ENCODE data around the gene MAVS.

DNA sequence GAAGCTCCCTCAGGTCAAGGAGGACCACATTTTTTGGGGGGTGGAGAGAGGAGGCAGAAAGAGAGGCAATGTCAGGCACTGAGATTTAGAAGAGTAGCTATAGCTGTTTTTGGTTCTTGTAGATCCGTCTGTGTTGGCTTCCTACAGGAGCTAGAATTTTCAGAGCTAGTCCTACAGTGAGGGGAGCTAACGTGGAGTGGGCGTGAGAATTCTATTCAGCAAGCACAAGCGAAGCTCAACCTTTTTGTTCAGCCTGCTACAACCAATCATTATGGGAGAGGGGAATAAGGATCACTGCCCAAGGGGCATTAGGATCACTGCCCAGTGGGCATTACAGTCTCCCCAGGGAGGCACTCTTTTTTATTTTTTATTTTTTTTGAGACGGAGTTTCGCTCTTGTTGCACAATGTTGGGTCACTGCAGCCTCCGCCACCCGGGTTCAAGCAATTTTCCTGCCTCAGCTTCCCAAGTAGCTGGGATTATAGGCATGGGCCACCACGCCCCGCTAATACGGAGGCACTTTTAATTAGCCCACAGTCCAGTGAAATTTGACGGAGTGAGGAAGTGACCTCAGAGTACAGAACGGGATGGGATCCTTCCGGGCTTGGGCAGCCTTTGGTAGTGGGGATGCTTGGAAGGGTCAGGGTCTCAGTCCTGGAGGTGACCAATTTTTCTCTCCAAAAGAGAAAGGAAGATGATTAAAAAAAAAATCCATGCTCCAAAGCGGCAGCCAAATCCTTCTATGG is 41.4 kb downstream of the MAVS start:
- TF ChIP-seq, protein P1, sequence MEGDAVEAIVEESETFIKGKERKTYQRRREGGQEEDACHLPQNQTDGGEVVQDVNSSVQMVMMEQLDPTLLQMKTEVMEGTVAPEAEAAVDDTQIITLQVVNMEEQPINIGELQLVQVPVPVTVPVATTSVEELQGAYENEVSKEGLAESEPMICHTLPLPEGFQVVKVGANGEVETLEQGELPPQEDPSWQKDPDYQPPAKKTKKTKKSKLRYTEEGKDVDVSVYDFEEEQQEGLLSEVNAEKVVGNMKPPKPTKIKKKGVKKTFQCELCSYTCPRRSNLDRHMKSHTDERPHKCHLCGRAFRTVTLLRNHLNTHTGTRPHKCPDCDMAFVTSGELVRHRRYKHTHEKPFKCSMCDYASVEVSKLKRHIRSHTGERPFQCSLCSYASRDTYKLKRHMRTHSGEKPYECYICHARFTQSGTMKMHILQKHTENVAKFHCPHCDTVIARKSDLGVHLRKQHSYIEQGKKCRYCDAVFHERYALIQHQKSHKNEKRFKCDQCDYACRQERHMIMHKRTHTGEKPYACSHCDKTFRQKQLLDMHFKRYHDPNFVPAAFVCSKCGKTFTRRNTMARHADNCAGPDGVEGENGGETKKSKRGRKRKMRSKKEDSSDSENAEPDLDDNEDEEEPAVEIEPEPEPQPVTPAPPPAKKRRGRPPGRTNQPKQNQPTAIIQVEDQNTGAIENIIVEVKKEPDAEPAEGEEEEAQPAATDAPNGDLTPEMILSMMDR (conservative IDR thresholded peaks at IDR 0.05 in 1 of 2, IDR thresholded peaks at IDR 0.05 in 1 of 2; ENCODE audit: extremely low read depth in 1 of 2, insufficient read depth in 1 of 2, low read depth in 1 of 2, low read length in 2 of 2): no peak
- TF ChIP-seq EZH2 (IDR thresholded peaks at IDR 0.05; ENCODE audit: borderline replicate concordance, low read length): no peak

Data from mammary epithelial cell (primary cell).